IgD-negative memory B cell (primary cell): ENCODE measurements around the gene CNKSR2. TPM values are rescaled to one million over a fixed set of nuclear protein-coding genes. Genes with fewer than 3 reads are reported as not detected.

Source experiments
- H3K27ac Mint-ChIP-seq, 3 donors: one replicate each; pipeline ENCODE4 v1.8.0; 2020 to 2022; ENCODE audit warnings: mild to moderate bottlenecking in 3 of 3, mixed read lengths in 3 of 3, moderate library complexity in 1 of 3
- H3K27me3 Mint-ChIP-seq: one replicate; pipeline ENCODE4 v1.8.0; 2021; ENCODE audit warnings: mixed read lengths
- H3K36me3 Mint-ChIP-seq: one replicate; pipeline ENCODE4 v1.8.0; 2020; ENCODE audit warnings: mild to moderate bottlenecking, mixed read lengths
- H3K4me1 Mint-ChIP-seq, 3 donors: one replicate each; pipeline ENCODE4 v1.8.0; 2020 to 2022; ENCODE audit warnings: mixed read lengths in 3 of 3, mild to moderate bottlenecking in 1 of 3
- H3K4me3 Mint-ChIP-seq, 4 donors: one replicate each; pipeline ENCODE4 v1.8.0; 2020 to 2022; ENCODE audit warnings: mild to moderate bottlenecking in 4 of 4, mixed read lengths in 4 of 4, moderate library complexity in 3 of 4
- H3K9me3 Mint-ChIP-seq, 3 donors: one replicate each; pipeline ENCODE4 v1.8.0; 2020 to 2021; ENCODE audit warnings: mixed read lengths in 3 of 3, mild to moderate bottlenecking in 1 of 3
- polyA plus RNA-seq: library from polyadenylated mRNA; unstranded; fragments of 300-500 nt; fragmentation: Illumina TruSeq; gene quantifications from one replicate; pipeline ENCODE4 v1.2.3, GENCODE V29; 2021

The CNKSR2 gene
- 4.0 TPM for polyA plus RNA-seq

- H3K9me3 Mint-ChIP-seq: no peaks in the 10 kb centered on the region
- H3K36me3 Mint-ChIP-seq: no peaks in the 10 kb centered on the region
- H3K27ac Mint-ChIP-seq: peak within 1 kb of the TSS; percentile 23 to 86 (median 86)
- H3K4me3 Mint-ChIP-seq: peak within 1 kb of the TSS; percentile 86 to 97 (median 95)
- peaks cover 1% of the 10 kb centered on the region for H3K27me3 Mint-ChIP-seq
- peaks cover 8 to 30% (median 18%) of the 10 kb centered on the region in 3 donors for H3K4me1 Mint-ChIP-seq
Observed at GRCh38 chrX:21374163-21374993, at the start of gene CNKSR2. Gene CNKSR2 (plus strand): TSS chrX:21374418. CDS start chrX:21374898, 480 bp downstream.

DNA sequence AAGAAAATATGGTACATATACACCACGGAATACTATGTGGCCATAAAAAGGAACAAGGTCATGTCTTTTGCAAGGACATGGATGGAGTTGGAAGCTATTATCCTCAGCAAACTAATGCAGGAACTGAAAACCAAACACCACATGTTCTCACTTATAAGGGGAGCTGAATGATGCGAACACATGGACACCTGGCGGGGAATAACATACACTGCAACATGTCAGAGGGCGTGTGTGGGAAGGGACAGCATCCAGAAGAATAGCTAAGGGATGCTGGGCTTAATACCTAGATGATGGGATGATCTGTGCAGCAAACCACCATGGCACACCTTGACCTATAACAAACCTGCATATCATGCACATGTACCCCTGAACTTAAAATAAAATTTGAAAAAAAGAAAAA is 19.5 kb upstream of the CNKSR2 start:
- Mint-ChIP-seq H3K4me3 (no peak overlapping the region), H3K4me1 (no peaks in the 10 kb centered on the region), H3K27me3 (peaks cover 2% of the 10 kb centered on the region), H3K9me3 (peaks cover 15 to 20% (median 18%) of the 10 kb centered on the region in 3 donors), H3K27ac (no peak overlapping the region), H3K36me3 (no peaks in the 10 kb centered on the region)

DNA sequence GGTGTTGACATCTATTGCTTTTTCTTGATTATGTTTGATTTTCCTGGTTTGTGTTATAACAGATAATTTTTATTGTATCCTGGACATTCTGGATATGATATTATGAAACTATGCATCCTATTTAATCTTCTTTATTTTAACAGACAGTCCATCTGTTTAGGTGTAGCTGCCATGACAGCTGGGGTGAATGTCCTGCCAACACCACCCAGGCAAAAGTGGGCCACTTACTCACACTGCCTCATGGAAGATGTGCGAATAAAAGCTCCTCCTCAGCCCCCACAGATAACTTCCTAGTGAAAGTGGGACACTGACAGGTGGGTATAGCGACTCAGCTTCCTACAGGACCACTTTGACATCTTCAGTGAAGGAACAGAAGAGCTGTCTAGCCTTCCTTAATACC is 18.4 kb upstream of the CNKSR2 start:
- Mint-ChIP-seq H3K9me3 (peaks cover 6 to 12% (median 9%) of the 10 kb centered on the region in 3 donors), H3K36me3 (no peaks in the 10 kb centered on the region), H3K4me1 (no peaks in the 10 kb centered on the region), H3K27me3 (peaks cover 2% of the 10 kb centered on the region), H3K4me3 (no peak overlapping the region), H3K27ac (no peak overlapping the region)

DNA sequence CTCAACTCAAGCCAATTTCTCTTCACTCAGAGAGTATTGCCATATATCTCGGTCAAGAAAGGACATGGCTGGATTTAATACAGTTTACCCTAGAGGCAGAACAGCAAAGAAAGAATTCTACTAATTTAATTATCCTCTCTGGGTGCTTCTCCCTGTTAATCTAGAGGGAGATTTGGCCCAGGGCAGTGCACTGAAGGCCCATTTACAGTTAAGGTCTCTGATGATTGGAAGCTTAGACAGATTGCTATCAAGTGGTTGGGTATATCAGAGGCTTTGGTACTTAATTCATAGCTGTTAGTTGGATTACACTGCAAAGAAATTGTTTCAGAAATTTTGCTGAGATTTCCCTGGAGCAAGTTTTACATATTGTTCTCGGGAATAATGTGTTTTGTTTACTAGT is 4.6 kb upstream of the CNKSR2 start:
- Mint-ChIP-seq H3K27me3 (no peaks in the 10 kb centered on the region), H3K27ac (no peak overlapping the region), H3K4me3 (no peak overlapping the region), H3K4me1 (peaks cover 0 to 4% (median 0%) of the 10 kb centered on the region in 3 donors), H3K9me3 (peaks cover 0 to 2% (median 0%) of the 10 kb centered on the region in 3 donors), H3K36me3 (no peaks in the 10 kb centered on the region)

GRCh38 chrX:21373001-21373400 is 1.2 kb upstream of the CNKSR2 start:
- H3K4me1 Mint-ChIP-seq: peaks cover 8 to 20% (median 13%) of the 10 kb centered on the region in 3 donors

DNA sequence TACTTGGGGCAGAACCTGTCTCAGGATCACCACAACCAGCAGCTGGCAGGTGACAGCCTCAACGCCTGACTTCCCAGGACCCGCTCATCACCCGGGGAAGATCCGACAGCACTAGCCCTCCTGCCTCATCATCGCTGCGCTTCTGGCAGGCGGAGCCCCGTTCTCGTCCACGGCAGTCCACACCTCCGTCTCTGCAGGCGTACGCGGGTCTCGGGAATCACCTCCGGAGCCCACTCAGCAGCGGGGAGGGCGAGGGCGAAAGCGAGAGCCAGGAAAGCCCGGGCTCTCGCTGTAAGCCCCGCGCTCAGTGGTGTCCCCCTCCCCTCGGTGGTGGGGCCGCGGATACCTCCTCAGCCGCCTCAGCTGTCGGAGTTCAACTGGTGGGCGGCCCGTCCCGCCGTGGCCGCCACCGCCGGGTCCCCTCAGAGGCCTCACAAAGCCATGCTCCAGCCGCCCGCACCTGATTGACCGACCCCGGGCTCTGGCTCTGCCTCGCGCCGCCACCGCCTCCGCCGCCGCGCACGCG is 518 bp upstream of the CNKSR2 start:
- Mint-ChIP-seq H3K9me3 (no peaks in the 10 kb centered on the region), H3K27ac (peak overlapping the region; percentile 23 to 86 (median 86)), H3K4me1 (peaks cover 8 to 24% (median 15%) of the 10 kb centered on the region in 3 donors), H3K36me3 (no peaks in the 10 kb centered on the region), H3K27me3 (peaks cover 1% of the 10 kb centered on the region), H3K4me3 (peak overlapping the region; percentile 82 to 91 (median 86))

More at GRCh38 chrX:21373001-21373400, 1.2 kb upstream of the CNKSR2 start:
- H3K9me3 Mint-ChIP-seq: no peaks in the 10 kb centered on the region
- peaks cover 1% of the 10 kb centered on the region for H3K27me3 Mint-ChIP-seq
- H3K4me3 Mint-ChIP-seq: peak overlapping the region in 3 of 4 donors; percentile 23 to 87 (median 86)
- peak overlapping the region in 1 of 3 donors; percentile 86 for H3K27ac Mint-ChIP-seq
- H3K36me3 Mint-ChIP-seq: no peaks in the 10 kb centered on the region

DNA sequence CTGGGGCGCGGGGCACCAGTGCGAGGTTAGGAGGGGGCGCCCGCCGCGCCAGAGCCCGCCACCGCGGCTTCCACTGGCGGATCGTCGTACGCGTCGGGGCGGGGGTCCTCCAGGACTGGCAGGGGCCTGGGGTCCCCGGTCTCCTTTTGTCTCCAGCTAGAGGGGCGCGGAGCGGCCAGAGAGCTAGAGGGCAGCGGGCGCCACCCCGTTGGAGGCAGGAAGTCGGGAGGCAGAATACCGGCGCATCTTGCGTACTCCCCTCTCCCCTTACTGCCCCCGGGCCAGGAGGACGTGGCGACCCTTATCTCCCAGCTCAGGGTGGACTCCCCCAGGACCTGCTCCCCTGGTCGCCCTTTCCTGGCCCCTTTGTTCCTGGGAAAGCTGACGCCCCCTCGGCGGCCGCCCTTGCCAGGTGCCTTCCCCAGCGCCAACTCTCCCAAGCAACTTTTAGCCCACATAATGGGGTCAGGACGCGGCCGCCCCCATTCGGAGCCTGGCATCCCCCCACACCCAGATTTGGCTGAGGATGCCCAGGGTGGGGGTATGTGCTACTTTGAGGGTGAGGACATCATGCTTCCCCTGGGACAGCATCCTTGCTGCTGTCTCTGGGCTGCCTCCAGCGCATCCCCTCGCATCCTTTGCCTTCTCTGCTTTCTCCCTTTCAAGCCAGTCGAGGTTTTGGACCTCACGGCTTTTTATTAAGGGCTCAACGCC is 933 bp downstream of the CNKSR2 start:
- peak overlapping the region; percentile 86 to 97 (median 95) for H3K4me3 Mint-ChIP-seq
- H3K36me3 Mint-ChIP-seq: no peaks in the 10 kb centered on the region
- H3K27me3 Mint-ChIP-seq: peaks cover 1% of the 10 kb centered on the region
- H3K27ac Mint-ChIP-seq: peak overlapping the region in 1 of 3 donors; percentile 86
- H3K9me3 Mint-ChIP-seq: no peaks in the 10 kb centered on the region
- peaks cover 14 to 34% (median 18%) of the 10 kb centered on the region in 3 donors for H3K4me1 Mint-ChIP-seq

GRCh38 chrX:21375708-21376009 is 1.4 kb downstream of the CNKSR2 start:
- Mint-ChIP-seq H3K27ac (peak overlapping the region in 2 of 3 donors; percentile 67 to 86), H3K4me1 (peaks cover 14 to 36% (median 18%) of the 10 kb centered on the region in 3 donors), H3K9me3 (no peaks in the 10 kb centered on the region), H3K4me3 (peak overlapping the region; percentile 86 to 97 (median 95)), H3K36me3 (no peaks in the 10 kb centered on the region), H3K27me3 (peaks cover 1% of the 10 kb centered on the region)

DNA sequence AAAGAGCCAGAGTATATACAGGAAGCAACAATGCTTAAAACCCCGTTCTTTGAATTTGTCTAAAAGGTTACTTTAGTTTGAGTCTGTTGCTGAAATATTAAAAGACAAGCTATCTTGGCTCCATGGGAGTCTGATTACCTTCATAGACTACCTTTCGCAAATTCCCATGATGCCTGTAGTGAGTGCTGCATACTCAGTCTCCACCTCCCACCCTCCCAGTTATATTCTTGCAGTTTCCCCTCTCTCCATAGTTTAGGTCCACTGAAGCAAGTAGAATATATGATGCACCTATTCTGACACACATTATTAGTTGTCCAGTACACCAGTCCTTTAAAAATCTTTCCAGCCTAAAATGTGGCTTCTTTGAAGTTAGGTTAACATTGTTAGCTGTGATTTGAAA is 2.4 kb downstream of the CNKSR2 start:
- H3K27me3 Mint-ChIP-seq: peaks cover 1% of the 10 kb centered on the region
- H3K4me3 Mint-ChIP-seq: peak overlapping the region in 1 of 4 donors; percentile 86
- peak overlapping the region in 2 of 3 donors; percentile 67 to 86 for H3K27ac Mint-ChIP-seq
- peaks cover 14 to 39% (median 18%) of the 10 kb centered on the region in 3 donors for H3K4me1 Mint-ChIP-seq
- no peaks in the 10 kb centered on the region for H3K9me3 Mint-ChIP-seq
- H3K36me3 Mint-ChIP-seq: no peaks in the 10 kb centered on the region

DNA sequence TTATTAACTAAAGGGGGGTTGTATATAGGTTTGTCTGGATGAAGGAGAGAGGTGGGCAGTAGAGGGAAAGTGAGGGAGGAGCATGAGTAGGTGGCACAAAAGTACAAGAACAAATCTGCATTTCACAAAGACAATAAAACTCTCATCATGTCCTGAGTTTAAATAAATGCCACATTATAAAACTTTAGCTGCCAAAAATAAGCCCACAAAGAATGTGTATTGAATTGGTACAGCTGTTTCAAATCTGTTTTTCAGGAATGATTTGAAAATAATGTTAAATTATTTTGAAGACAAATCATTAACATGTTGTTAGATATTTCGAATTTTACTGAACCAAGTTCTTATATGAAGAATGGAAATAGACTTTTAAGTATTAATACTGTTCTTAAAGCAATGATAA is 5.8 kb downstream of the CNKSR2 start:
- Mint-ChIP-seq H3K9me3 (no peaks in the 10 kb centered on the region), H3K27ac (no peak overlapping the region), H3K36me3 (no peaks in the 10 kb centered on the region), H3K4me3 (no peak overlapping the region), H3K27me3 (peaks cover 1% of the 10 kb centered on the region), H3K4me1 (peaks cover 10 to 50% (median 18%) of the 10 kb centered on the region in 3 donors)

GRCh38 chrX:21382715-21383114 is 8.5 kb downstream of the CNKSR2 start:
- no peaks in the 10 kb centered on the region for H3K27me3 Mint-ChIP-seq
- peaks cover 5 to 30% (median 6%) of the 10 kb centered on the region in 3 donors for H3K4me1 Mint-ChIP-seq
- H3K36me3 Mint-ChIP-seq: no peaks in the 10 kb centered on the region
- no peak overlapping the region for H3K27ac Mint-ChIP-seq
- H3K9me3 Mint-ChIP-seq: no peaks in the 10 kb centered on the region
- H3K4me3 Mint-ChIP-seq: no peak overlapping the region

- H3K4me1 Mint-ChIP-seq: peaks cover 3 to 27% (median 6%) of the 10 kb centered on the region in 3 donors
- no peaks in the 10 kb centered on the region for H3K27me3 Mint-ChIP-seq
- H3K36me3 Mint-ChIP-seq: peaks cover 4% of the 10 kb centered on the region
- H3K27ac Mint-ChIP-seq: no peak overlapping the region
- no peaks in the 10 kb centered on the region for H3K9me3 Mint-ChIP-seq
- no peak overlapping the region for H3K4me3 Mint-ChIP-seq
Observed at GRCh38 chrX:21383546-21383945, 9.3 kb downstream of the CNKSR2 start.

- Mint-ChIP-seq H3K9me3 (no peaks in the 10 kb centered on the region), H3K27ac (no peak overlapping the region), H3K4me3 (no peak overlapping the region), H3K36me3 (peaks cover 4% of the 10 kb centered on the region), H3K4me1 (peaks cover under 1 to 21% (median 6%) of the 10 kb centered on the region in 3 donors), H3K27me3 (no peaks in the 10 kb centered on the region)
Observed at GRCh38 chrX:21384178-21384577, 10.0 kb downstream of the CNKSR2 start.

GRCh38 chrX:21394792-21395191 is 20.6 kb downstream of the CNKSR2 start:
- Mint-ChIP-seq H3K27ac (no peak overlapping the region), H3K9me3 (peaks cover 3 to 12% (median 11%) of the 10 kb centered on the region in 3 donors), H3K36me3 (peaks cover 3% of the 10 kb centered on the region), H3K4me3 (no peak overlapping the region), H3K27me3 (no peaks in the 10 kb centered on the region), H3K4me1 (peaks cover 2 to 4% (median 3%) of the 10 kb centered on the region in 3 donors)

DNA sequence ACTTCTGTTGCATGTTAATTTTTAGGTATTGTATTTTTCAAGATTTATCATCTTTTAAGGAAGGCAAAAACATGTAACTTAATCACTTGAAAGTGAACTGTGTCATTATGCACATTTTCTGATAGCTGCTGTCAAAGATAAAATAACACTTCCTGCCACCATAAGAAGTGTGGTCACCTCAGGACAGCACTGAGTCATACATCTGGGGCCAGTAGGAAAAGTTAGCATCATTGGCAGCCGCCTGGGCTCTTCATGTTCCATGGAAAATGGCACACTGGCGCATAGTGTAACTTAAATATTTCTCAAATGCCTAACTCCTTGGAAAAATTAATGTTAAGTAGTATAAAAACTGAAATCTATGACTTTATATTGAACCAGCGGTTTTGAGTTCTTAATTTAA is 24.2 kb downstream of the CNKSR2 start:
- Mint-ChIP-seq H3K27me3 (no peaks in the 10 kb centered on the region), H3K4me1 (peaks cover 3 to 8% (median 6%) of the 10 kb centered on the region in 3 donors), H3K4me3 (no peak overlapping the region), H3K9me3 (no peaks in the 10 kb centered on the region), H3K36me3 (no peaks in the 10 kb centered on the region), H3K27ac (no peak overlapping the region)
